Iris pigment epithelial cell (primary cell): ENCODE results near the gene MAP6.
"Not testable (repeated sequence)": the region's sequence is repeated elsewhere in the genome, so short reads cannot be mapped to it uniquely, and the experiment has no call there.

Source experiments
- DNase-seq: peaks from one replicate; pipeline ENCODE4 v3.0.0-alpha.2; 2011; ENCODE audit warnings: low read depth

MAP6 gene

DNA sequence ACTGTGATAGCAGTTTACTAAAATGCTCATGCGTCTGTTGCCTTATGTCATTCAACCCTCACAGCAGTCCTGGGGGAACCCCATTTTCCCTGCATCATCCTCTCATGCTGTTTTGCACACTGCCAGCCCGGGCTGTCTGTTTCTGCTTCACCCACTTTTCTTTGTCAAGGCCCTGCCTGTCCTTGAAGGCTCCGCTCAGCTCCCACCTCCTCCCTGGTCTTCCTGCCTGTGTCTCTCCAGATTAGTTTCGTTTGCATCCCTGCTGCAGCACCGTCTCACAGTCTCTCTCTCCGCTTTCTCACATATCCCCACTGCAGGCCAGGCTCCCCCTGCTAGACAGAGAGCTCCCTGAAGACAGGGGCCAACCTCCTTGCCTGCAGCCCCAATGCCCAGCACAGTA is 76.9 kb downstream of the MAP6 start:
- DNase-seq, result no peak

DNA sequence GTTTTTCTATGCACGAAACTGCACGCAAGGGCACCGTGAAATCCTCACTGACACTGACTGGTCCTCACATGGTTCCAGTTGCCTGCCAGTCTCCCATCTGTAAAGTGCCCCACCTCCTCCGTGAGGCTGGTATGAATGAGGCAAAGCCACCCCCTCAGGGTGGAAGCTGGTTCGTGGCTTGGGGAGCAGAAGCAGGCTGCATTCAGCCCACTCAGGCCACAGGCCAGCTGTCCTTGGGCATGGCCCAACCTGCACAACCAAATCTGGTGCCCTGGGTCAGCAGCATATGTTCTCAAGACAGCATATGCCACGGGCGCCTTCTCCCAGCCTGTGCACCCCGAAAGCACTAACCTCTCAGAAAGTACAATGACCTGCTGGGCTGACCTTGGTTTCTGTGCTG is 77.5 kb downstream of the MAP6 start:
- no peak for DNase-seq

DNA sequence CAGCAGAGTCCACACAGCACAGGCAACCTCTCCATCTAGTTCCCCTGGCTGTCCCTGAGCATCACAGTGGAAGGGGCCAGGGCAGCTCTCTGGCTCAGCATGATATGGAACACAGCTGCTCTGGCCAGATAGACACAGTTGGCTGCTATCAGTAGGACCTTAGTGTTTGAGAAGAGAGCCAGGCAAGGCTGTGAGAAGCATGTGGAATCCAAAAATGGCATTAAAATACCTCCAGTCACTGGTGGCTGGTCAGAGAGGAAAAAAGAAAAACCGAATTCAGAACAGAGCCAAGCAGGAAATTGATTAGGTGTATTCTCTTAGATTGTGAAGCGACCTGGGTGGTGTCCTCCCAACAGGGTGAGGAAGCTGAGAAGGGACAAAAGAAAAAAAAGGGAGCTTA is 78.9 kb downstream of the MAP6 start:
- no peak for DNase-seq

DNA sequence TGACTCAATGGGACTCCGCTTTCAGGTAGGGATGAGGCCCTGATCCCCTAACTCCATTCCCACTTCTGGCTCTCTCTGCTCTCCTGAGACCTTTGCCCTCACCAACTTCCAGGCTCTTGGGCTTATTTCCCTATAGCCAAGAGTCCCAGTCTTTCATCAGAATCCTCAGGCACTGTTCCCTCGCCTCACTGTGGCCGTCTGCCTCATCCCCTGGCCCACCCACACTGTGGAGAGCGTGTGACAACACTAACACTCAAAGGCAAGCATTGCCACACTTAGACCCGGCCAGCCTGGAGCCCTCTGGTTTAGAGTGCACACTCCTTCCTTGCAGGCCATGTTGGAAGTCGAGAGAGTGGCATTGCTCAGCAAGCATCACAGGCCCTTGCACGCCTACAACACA is 79.8 kb downstream of the MAP6 start:
- DNase-seq, result no peak

- no peak for DNase-seq
Measured at GRCh38 chr11:75588051-75588481, 80.8 kb downstream of the MAP6 start.

DNA sequence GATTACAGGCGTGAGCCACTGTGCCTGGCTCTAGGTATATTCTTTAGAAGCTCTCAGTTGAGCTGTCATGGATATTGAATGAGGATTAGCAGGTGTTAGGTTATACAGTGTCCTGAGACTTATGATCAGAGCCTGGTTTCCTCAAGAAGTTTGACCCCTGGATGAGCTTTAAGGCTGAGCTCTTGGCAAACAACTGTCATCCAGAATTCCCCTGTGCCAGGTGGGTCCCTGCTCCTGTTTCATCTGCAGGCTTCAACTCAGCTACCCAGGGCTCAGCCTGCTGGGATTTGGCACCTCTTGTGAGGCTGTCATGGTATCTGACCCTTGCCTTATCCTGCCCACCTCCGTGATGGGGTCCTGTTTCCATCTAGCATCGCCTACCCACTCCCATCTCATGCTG is 82.4 kb downstream of the MAP6 start:
- no peak for DNase-seq

GRCh38 chr11:75585293-75585670 is 83.6 kb downstream of the MAP6 start:
- DNase-seq, result no peak

- DNase-seq, result not testable (repeated sequence)
Measured at GRCh38 chr11:75584659-75585292, 84.1 kb downstream of the MAP6 start.

- peak; percentile 71 for DNase-seq
Measured at GRCh38 chr11:75583718-75584658, 84.8 kb downstream of the MAP6 start.

- peak; percentile 69 for DNase-seq
Measured at GRCh38 chr11:75582895-75583717, 85.7 kb downstream of the MAP6 start.

- no peak for DNase-seq
Measured at GRCh38 chr11:75582506-75582894, 86.3 kb downstream of the MAP6 start.

GRCh38 chr11:75579841-75580240 is 89.0 kb downstream of the MAP6 start:
- DNase-seq, result no peak

DNA sequence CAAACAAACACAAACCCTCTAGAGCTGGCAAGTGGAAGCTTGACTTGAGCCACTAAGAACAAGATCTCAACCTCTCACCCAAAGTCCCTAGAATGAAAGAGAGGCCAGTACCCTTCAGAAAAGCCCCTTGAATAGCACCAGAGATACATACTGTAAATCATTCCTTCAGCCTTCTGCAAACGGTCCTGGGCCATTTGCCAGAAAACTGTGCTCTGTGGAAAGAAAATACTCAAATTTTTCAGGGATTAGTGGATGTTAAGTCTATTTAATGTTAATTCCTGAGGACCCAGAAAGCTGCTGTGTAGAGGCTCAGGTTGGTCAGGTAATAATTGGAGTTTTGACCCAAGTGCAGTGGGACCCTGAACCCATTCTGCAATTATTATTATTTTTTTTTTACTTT is 89.9 kb downstream of the MAP6 start:
- peak; percentile 65 for DNase-seq

DNA sequence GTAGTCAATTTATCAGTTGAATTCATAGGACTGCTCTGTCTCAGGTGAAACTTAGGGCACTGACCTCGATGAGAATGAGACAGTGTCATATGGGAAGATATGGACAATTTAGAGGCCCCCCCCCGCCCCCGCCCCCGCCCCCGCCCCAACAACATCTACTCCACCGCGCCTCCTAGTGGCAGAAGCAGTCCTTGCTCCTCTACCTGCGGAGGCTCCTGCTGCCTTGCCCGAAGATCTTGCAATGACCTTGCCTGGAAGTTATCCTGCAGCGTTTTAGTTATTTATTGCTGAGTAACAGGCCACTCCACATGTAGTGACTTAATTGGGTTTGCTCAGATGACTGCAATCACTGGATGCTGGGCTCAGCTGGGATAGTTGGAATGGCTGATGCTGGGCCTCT is 91.6 kb downstream of the MAP6 start:
- no peak for DNase-seq

DNA sequence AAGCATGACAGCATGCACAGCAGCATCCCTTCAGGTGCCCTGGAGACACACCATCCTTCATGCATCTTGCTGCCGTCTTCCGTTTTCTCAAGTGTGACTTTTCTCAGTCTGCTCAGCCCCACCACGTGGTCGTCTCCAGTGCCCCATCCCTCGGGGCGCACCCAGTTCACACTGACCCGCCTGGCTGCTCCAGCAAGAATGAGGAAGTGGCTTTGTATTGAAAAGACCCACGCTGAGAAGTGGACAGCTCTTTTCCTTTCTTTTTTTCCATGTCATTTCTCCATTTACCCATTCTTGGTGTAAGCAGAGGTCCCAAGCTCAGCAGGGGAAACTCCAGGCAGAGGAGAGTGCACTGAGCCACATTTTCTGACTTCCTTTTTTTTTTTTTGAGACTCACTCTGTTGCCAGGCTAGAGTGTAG is 92.3 kb downstream of the MAP6 start:
- no peak for DNase-seq

- DNase-seq, result no peak
Measured at GRCh38 chr11:75576017-75576416, 92.8 kb downstream of the MAP6 start.

DNA sequence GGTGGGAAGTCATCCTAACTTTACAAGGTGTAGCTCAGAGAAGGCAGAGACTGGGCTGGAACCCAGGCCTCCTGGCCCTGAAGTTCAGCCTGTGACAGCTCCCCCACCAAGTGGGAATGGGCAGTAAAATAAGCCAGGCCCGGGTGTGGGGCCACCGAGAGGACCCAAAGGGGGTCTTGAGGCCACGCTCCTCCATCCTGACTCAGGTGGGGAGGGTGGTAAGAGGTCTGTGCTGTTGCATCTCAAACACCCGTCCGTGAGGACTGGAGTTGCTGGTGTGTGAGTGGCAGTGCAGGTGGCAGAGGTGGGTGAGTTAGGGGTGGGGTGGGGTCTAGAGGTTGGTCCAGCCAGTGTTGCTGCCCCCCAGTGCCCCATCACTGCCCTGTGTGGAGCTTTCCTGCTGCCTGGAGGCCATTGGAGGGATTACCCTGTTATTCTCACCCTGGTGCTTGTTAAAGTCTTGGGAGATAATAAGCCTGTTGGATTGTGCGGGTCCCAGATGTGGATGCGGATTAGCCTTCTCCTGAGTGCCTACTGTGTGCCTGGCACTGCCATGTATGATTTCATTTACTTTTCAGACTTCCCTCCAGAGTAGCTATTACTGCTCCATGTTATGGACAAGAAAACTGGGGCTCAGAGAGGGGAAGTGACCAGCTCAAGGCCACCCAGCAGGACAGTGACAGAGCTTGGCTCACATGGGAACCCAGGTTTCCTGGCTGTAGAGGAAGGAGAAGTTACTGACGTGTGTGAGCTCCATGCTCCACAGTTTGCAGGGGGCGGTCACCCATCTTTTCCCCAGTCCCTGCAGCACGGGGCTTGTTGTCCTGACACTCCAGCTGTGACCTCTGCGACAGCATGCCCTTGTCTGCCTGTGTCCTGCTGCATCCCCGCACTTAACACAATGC is 93.9 kb downstream of the MAP6 start:
- no peak for DNase-seq

GRCh38 chr11:75572744-75573143 is 96.1 kb downstream of the MAP6 start:
- DNase-seq, result no peak

- no peak for DNase-seq
Measured at GRCh38 chr11:75571625-75572024, 97.2 kb downstream of the MAP6 start.

- DNase-seq, result no peak
Measured at GRCh38 chr11:75570559-75571139, 98.2 kb downstream of the MAP6 start.

GRCh38 chr11:75568616-75569219 is 100.1 kb downstream of the MAP6 start:
- no peak for DNase-seq
